GM21515 (cell line): ENCODE measurements around the gene FPGS.
"Not testable (repeated sequence)": the region's sequence is repeated elsewhere in the genome, so short reads cannot be mapped to it uniquely, and the experiment has no call there.

Source experiments
- ATAC-seq: cut with Tn5 transposase; IDR thresholded peaks from one replicate; pipeline ENCODE4 v1.9.1; 2021; ENCODE audit not compliant: unreplicated experiment

FPGS gene, protein sequence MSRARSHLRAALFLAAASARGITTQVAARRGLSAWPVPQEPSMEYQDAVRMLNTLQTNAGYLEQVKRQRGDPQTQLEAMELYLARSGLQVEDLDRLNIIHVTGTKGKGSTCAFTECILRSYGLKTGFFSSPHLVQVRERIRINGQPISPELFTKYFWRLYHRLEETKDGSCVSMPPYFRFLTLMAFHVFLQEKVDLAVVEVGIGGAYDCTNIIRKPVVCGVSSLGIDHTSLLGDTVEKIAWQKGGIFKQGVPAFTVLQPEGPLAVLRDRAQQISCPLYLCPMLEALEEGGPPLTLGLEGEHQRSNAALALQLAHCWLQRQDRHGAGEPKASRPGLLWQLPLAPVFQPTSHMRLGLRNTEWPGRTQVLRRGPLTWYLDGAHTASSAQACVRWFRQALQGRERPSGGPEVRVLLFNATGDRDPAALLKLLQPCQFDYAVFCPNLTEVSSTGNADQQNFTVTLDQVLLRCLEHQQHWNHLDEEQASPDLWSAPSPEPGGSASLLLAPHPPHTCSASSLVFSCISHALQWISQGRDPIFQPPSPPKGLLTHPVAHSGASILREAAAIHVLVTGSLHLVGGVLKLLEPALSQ

DNA sequence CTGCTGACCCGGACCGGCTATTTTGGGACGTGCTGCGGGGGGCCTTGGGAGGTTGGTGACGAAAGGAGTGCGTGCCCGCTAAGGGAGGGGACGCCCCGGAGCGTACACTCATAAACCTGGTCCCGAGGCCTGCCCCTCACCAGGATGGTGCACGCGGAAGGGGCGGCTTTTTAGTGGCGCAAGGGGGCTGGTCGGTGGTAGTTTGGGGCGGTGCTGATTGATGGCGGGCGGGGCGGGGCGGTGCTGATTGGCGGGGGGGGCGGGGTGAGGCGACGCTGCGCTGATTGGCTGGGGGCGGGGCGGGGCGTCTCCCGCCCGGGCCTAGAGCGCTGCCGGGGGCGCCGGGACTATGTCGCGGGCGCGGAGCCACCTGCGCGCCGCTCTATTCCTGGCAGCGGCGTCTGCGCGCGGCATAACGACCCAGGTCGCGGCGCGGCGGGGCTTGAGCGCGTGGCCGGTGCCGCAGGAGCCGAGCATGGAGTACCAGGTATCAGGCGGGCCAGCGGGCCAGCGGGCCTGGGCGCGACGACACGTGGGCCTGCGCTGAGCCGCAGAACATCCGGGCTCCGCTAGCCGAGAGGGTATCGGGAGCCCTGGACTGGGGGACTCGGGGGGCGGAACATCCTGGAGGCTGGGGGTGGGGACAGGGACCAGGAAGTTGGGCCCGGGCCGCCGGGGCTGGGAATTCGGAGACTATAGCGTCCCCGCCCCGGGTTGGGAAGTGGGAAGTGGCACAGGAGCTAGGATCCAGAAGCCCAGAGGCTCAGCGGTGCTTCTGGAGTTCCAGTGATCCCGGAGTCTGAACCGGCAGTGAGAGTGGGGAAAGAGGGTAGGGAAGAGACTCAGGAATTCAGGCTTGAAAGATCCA lies at the start of gene FPGS:
TSS of gene FPGS (plus strand) at position 307 of the 868 bp plus-strand sequence. CDS start at position 350, 43 bp downstream.
- peak; percentile 68 for ATAC-seq

DNA sequence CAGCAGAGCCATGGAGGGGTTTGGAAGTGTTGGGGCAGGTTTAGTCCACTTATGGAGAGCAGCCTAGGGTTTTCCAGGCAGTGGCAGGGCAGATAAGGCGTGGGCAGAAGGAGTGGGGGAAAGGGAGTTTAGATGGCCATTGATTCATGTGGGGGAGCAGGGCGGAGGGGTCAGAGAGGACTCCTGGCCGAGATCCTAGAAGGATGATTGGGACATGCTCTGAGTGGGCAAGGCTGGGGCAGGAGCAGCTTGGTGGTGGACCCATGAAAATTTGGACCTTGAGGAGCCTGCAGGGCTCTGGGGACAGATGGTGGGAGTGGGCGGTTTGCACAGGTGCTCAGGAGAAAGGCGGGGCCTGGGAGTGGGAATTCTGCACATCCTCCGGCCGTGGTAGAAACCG lies 49.5 kb upstream of the FPGS start:
- no peak for ATAC-seq

DNA sequence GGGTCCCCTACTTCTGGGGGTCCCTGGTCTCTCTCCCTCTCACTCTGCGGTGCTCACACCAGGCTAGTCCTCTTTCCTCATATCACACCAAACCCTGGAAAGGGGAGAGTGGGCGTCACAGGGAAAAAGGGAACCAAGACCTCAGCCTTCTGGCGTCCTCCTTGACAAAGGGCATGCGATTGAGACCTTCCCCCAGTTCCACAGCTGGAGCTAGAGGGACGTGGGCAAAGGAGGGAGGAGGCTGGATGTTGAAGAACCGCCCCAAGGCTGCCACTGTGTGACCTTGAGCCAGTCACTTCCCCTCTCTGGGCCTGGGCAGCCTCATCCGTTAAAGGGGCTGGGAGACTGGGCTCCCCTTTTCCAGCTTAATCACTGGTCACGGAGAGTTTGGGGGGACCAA lies 49.1 kb upstream of the FPGS start:
- ATAC-seq, result no peak

DNA sequence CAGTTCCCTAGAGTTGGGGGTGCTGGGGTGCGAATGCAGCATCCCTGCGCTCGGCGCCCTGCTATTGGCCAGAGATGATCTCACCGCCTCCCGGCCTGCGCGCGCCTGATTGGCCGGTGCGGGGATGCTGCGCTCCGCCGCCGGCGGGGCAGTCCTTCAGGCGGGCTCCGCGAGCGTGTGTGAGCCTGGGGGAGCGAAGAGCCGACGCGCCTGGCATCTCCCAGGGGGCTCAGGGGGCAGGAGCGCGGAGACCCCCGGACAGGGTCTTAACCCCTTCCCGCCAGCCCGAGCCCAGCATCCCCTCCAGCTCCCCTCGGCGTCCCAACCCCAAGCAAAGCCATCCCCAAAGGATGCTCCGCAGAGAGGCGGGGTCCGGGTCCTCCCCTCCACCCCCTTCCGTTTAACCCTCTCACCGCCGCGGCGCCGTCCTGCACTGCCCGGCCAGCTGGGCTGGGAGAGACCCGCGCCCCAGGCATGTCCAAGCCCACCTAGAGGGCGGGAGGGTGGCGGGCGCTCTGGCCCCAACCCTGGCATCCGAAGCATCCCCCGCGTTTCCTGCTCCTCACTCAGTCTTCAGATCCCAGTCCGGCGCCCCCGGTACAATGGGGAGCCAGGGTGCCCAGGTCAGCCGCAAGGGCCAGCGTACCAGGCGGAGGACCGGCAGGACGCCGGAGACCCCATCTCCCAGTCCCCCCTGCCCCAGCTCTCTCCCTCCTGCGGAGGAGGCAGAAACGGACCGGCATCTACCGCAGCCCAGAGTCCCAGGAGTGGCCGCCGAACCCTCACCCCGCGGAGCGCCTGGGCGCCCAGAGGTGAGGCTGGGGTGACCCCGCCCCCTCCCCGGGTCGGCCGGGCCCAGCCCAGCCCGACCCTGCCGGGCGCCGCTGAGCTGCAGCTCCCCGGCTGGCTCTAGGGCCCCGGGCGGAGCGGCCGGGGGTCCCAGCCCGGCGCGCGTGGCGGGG lies 48.3 kb upstream of the FPGS start:
- ATAC-seq, result no peak

DNA sequence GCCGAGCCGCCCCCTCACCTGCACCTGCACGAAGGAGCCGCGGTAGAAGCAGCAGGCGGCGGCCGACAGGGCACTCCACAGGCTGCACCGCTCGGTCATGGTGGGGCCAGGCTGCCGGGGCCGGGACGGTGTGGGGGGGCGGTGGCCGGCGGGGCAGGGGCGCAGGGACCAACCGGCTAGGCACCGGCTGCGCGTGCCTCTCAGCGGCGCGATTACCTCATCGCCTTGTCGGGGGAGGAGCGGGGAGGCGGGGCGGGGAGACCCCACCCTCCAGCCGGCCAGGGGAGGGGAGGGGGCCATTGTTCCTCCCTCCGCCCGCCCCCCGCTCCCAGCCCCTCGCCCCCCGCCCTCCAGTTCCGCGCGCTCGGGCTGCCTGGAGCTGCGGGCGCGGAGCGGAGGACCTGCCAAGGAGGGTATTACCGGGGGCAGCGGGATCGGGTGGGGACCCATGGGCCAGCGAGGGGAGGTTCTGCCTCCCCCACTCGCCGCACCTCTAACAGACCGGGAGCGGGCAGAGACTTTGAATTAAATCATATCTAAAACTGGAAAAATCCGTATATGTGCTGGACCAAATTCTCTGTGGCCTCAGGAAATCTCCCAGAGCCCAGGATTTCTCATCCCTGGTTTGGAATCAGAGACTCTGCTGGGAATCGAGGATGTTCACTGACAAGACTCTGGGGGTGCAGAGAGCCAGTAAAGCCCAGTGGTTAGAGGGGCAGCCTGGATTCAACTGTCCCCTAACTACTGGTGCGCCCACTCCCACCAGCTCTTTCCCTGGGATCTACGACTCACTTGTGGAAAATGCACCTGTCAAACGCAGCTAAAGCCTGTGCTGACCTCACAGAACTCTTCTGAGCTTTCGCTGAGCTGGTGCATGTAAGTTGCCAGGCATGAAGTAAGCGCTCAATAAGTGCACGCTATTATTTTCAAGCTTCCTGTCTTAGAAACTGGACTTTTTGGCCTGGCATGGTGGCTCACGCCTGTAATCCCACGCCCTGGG lies 47.3 kb upstream of the FPGS start:
- no peak for ATAC-seq

DNA sequence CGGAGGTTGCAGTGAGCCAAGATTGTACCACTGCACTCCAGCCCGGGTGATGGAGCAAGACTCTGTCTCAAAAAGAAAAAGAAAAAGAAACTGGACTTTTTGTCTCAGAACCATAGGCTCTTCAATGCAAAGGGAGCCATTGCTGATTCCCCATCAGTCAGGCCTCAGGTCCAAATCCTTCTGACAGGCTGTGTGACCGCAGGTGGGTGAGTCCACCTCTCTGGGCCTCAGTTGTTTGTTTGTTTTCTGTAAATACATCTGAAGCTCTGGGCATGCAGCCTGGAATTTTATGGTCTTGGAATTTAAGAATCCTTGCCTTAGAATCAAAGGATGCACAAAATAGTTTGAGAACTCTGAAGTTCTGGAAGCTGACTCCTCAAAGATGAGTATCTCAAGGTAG lies 46.4 kb upstream of the FPGS start:
- no peak for ATAC-seq

DNA sequence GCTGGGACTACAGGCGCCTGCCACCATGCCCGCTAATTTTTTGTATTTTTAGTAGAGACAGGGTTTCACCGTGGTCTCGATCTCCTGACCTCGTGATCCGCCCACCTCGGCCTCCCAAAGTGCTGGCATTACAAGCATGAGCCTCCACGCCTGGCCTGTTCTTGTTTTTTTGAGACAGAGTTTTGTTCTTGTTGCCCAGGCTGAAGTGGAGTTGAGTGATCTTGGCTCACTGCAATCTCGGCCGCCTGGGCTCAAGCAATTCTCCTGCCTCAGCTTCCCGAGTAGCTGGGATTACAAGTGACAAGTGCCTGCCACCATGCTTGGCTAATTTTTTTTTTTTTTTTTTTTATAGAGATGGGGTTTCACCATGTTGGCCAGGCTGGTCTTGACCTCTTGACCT lies 45.9 kb upstream of the FPGS start:
- ATAC-seq, result not testable (repeated sequence)

DNA sequence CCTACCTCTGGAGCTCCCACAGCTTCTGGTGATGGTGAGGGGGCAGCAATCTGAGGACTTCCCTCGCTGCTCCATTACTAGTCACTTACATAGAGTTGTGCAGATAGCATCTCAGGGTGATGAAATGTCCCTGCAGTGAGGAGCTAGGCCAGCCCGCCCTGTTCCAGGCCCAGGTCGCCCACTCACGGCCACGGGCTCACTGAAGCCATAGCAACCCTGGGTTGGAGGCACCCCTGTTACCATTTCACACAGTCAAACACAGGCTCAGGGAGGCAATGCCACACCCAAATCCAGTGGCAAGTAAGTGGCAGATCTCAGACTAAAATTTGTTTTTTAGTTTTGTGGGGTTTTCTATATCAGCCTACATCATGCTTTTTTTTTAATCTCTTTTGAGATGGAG lies 43.8 kb upstream of the FPGS start:
- ATAC-seq, result no peak

DNA sequence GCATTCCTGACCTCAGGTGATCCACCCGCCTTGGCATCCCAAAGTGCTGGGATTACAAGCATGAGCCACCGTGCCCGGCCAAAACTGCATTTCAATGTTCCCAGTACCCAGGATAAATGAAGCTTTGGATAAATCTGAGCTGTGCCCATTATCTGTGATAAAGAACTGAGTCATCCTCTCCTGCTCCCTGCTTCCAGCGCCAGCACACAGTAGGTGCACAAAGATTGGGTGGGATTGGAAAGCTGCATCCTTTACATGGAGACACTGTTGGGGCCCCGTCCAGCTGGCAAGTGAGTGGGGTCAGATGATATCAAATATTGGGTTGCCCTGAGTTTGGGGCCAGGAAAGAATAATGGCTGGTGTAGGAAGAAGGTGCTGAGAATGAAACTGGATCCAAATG lies 41.6 kb upstream of the FPGS start:
- ATAC-seq, result no peak

DNA sequence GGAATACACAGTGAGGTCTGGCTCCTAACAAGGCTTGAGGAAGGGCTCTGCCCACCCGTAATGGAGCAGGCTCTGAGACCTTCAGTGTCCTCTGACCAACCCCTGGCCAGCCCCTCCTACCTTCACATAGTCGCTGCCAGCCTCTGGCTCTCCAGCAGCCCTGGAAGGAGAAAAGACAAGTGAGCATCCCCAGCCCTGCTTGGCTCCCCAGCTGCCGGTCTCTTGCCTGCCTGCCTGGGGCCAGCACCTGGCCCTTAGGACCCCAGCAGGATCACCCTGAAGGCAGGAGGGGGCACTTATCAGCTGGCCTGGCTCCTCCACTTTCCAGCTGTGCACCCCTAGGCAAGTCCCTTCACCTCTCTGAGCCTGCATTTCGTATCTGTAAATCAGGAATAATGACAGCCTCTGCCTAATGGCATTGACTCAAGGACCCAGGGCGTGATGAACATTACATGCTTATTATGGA lies 41.2 kb upstream of the FPGS start:
- ATAC-seq, result no peak

DNA sequence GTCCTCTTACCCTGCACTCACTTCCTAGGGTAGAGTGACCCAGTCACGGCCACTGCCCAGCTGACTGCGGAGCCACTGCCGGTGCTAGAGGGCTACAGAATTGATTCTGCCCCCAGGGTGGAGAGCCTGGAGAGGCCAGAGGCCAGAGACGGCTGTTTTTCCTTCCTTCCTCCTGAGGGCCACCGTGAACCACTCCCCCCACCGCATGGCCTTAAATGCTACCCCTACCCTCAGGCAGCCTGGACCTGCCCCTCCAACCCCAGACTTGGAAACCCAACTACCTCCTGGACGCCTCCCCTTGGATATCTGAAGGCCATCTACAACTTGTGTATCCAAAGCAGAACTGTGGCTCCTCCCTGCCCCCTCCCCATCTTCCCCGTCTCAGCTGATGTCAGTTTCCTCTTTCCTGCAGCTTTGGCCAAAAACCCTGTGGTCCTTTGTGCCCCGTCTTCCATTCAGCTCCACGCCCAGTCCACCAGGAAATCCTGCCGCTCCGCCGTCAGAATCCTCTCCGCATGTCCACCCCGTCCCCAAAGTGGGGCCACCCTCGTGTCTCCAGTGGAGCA lies 40.5 kb upstream of the FPGS start:
- no peak for ATAC-seq

DNA sequence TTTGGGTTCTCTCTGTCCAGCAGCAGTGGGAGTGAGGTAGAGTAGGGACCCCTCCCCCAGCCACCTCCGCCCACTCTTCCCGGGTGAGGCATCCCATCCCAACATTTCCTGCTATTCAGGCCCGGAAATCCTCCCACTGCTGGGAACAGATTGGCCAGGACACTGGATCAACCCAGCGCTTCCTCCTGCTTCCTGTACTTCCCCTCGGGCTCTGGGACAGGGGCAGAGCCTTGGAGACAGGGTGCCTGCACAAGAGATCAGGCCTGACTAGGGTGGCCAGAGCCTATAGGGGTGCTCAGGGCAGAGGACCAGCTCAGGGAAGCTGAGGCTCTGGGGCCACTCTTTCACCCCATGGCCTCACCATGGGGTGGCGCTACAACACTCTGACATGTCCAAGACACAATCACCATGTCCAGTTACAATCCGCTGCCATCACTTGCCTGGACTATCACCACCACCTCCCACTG lies 38.7 kb upstream of the FPGS start:
- ATAC-seq, result no peak

DNA sequence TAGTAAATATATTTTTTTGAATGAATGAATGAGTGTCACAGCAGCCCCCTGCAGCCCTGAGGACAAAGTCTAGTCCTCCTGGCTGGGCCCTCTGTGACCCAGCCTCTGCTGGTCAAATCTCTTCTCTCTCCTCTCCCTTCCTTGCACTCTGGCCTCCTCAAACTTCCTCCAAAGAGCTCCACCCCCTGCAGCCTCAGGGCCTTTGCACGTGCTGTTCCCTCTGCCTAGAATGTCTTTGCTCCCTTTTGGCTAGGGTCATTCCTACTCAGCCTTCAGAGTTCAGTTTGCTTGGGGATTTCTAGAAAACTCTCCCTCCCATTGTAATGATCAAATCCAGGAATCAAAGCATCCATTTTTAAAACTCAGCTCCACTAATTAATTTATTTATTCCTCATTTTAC lies 37.3 kb upstream of the FPGS start:
- ATAC-seq, result no peak

DNA sequence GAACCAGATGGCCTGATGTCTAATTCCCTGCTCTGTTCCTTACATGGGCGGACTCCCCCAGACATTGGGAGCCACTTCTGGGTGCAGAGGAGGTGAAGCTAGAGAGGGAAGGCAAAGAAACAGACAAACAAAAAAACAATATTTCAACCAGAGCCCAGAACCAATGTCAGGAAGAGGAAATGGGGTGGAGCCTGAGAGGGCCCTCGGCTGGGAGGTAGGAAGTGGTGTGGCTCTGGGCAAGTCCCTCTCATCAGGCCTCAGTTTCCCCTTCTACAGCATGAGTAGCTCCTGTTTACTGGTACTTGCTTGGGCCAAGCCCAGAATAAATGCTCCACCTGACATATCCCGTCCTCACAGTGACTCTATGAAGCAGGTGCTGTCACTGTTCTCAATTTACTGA lies 35.3 kb upstream of the FPGS start:
- no peak for ATAC-seq

DNA sequence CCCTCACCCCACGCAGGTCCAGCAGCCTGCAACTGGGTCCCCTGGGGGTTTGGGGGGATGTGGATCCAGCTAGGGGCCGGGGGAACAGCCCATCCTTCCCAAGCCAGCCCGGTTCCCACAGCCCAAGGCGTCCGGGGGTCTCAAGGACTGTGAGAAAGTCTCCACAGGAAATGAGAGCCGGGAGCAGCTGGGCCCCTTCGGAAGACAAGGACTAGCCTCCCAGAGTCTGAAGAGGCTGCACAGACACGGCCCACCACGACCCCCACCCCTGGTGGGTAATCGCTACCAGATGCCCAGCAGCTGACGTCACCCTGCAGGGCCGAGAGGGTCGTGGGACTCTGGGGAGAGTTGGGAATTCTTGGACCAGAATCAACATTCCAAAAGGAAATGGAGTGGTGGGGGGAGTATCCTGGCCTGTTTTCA lies 34.8 kb upstream of the FPGS start:
- no peak for ATAC-seq

DNA sequence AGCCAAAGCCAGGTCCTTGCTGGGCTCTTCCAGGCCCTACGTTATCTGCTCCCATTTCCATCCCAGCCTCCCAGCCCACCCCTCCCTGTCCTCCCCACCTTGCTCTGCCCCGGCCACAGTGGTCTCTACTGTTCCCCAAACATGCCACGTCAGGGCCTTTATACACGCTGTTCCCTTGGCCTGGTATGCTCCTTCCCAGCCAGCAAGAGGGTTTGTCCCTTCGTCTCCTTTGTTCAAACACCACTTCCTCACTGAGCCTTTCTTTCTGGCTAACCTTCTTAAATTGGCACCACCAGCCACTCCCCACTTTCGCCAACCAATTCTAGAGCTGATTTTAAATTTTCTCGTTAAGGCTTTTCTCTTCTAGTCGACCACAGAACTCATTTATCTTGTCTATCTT lies 34.0 kb upstream of the FPGS start:
- ATAC-seq, result no peak

DNA sequence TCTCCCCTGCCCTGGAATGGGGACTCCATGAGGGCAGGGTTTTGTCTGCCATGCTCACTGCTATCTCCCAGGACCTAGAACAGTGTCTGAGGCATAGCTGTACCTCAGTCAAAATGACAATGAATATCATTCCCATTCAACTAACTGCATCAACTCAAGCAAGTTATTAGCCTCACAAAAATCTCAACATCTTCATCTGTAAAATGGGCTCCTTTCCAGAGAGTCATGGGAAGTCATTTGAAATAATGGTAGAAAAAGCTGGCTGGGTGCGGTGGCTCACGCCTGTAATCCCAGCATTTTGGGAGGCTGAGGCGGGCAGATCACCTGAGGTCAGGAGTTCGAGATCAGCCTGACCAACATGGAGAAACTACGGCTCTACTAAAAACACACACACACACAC lies 33.6 kb upstream of the FPGS start:
- no peak for ATAC-seq

DNA sequence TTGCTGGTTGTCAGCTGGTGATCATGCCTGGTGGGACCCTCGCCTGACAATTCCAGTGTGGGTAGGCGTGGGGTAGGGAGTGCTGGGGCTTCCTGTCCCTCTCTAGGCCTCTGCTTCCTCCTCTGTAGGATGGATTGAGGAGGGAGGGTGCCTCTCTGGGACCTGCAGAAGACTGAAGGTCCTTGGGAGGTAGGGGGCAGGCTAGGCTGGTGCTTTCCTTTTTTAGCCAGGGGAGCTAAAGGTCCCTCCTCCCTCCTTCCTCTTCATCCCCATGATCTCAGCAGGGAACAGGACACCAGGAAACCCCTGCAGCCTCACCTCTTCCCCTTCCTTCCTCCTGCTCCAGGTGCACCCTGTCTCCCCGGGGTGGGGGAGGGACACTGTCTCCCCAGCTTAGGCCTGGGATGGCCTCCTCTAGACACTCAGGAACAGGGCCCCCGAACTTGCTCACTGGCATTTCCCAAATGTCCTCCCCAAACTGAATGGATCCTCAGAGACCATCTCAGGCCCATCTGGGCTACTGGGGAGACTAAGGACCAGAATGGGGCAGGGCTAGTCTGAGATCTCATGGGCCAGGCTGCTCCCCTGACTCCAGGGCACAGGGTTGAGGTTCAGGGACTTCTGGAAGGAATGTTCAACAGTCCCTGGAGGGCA lies 32.6 kb upstream of the FPGS start:
- ATAC-seq, result no peak

DNA sequence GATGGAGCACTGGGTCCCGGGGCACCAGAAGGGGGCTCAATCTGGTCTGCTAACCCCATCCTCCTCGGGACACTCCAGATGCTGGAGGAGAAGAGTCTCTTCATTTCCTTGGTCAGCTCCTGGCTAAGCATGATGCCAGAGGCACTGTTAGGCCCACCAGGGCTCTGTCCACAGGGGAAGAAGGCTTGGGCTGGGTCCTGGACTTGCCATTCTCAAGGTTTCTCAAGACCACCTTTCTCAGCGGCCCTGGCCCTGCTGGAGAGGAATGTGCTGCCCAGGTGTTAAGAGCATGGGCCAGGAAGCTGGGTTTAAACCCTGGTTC lies 32.1 kb upstream of the FPGS start:
- no peak for ATAC-seq
